SK-N-MC (cell line): ENCODE measurements around the gene SUPT6H.

Experiments used
- DNase-seq: peaks from one replicate; pipeline ENCODE4 v3.0.0-alpha.2; 2011; ENCODE audit warnings: low read depth, low spot score
- H3K27ac ChIP-seq: fragments of 200-600 bp; sonication (generic); 2 replicates; pipeline ENCODE4 v1.5.1; 2016; ENCODE audit warnings: mixed run types
- H3K36me3 ChIP-seq: fragments of 200-600 bp; sonication (generic); 2 replicates; pipeline ENCODE4 v1.6.1; 2017; ENCODE audit warnings: antibody characterized with exemption, low read length, mixed read lengths; ENCODE audit not compliant: insufficient read depth
- H3K4me3 ChIP-seq: fragments of 200-600 bp; sonication (generic); 2 replicates; pipeline ENCODE4 v1.5.1; 2016
- H3K9ac ChIP-seq: fragments of 200-600 bp; sonication (generic); 2 replicates; pipeline ENCODE4 v1.8.0; 2017; ENCODE audit warnings: mixed run types, mixed read lengths; ENCODE audit not compliant: insufficient read length
- H3K9me3 ChIP-seq: fragments of 200-600 bp; sonication (generic); 2 replicates; pipeline ENCODE4 v1.6.1; 2017; ENCODE audit warnings: low read depth, mild to moderate bottlenecking, antibody characterized with exemption, low read length, moderate library complexity, mixed read lengths
- EZH2 ChIP-seq: fragments of 200-600 bp; sonication (generic); IDR thresholded peaks from one replicate; pipeline ENCODE4 v1.6.1; 2017; ENCODE audit warnings: antibody characterized with exemption
- FOXP2 ChIP-seq: optimal IDR thresholded peaks from 2 replicates; pipeline ENCODE3; 2011; ENCODE audit warnings: mild to moderate bottlenecking, moderate library complexity; ENCODE audit not compliant: insufficient read depth; ENCODE audit errors: extremely low read length, control extremely low read depth
- POLR2AphosphoS5 ChIP-seq: IDR thresholded peaks from 2 replicates; pipeline ENCODE4 v1.6.1; 2012; ENCODE audit warnings: mild to moderate bottlenecking, low read depth, low read length, borderline replicate concordance

Gene SUPT6H

GRCh38 chr17:28661635-28662526, at the start of gene SUPT6H, which contains the start of gene SDF2:
Gene SUPT6H, plus strand, starts transcription at chr17:28662205. Its CDS starts 11,197 bp downstream, at chr17:28673402.
Gene SDF2, minus strand, starts transcription at chr17:28661906. Its CDS starts 30 bp downstream, at chr17:28661876.
- DNase-seq, result peak; percentile 50
- Histone ChIP-seq H3K27ac (peak within 1 kb of the TSS; percentile 93), H3K4me3 (peak within 1 kb of the TSS; percentile 84), H3K9ac (peak within 1 kb of the TSS; percentile 91), H3K36me3 (peaks cover 25% of the 10 kb centered on the region), H3K9me3 (no peaks in the 10 kb centered on the region)
- peak; percentile 93 for TF ChIP-seq POLR2AphosphoS5
- TF ChIP-seq FOXP2, result no peak
- TF ChIP-seq EZH2, result no peak

- H3K27ac ChIP-seq, result no peak overlapping the region
- DNase-seq, result no peak
- no peak overlapping the region for H3K4me3 ChIP-seq
- H3K36me3 ChIP-seq, result peaks cover 40% of the 10 kb centered on the region
- H3K9ac ChIP-seq, result no peak overlapping the region
- no peaks in the 10 kb centered on the region for H3K9me3 ChIP-seq
- TF ChIP-seq POLR2AphosphoS5 (no peak), EZH2 (no peak), FOXP2 (no peak)
These were observed 49.5 kb upstream of the SUPT6H start for GRCh38 chr17:28612531-28612930.

GRCh38 chr17:28612936-28613872, 48.8 kb upstream of the SUPT6H start:
- Histone ChIP-seq H3K27ac (no peak overlapping the region), H3K36me3 (peaks cover 44% of the 10 kb centered on the region), H3K9me3 (no peaks in the 10 kb centered on the region), H3K9ac (no peak overlapping the region), H3K4me3 (no peak overlapping the region)
- TF ChIP-seq EZH2 (no peak), POLR2AphosphoS5 (no peak), FOXP2 (no peak)
- no peak for DNase-seq

GRCh38 chr17:28613931-28614381, 48.0 kb upstream of the SUPT6H start, which contains the start of gene RSKR:
Gene RSKR, minus strand, starts transcription at chr17:28614185. Its CDS starts 24 bp downstream, at chr17:28614161.
- TF ChIP-seq FOXP2 (no peak), EZH2 (no peak), POLR2AphosphoS5 (no peak)
- no peak within 1 kb of the TSS for H3K4me3 ChIP-seq
- no peaks in the 10 kb centered on the region for H3K9me3 ChIP-seq
- H3K36me3 ChIP-seq, result peaks cover 52% of the 10 kb centered on the region
- H3K9ac ChIP-seq, result no peak within 1 kb of the TSS
- no peak within 1 kb of the TSS for H3K27ac ChIP-seq
- no peak for DNase-seq

- peaks cover 66% of the 10 kb centered on the region for H3K36me3 ChIP-seq
- H3K27ac ChIP-seq, result no peak overlapping the region
- H3K4me3 ChIP-seq, result no peak overlapping the region
- no peak for TF ChIP-seq EZH2
- TF ChIP-seq POLR2AphosphoS5, result no peak
- no peak for TF ChIP-seq FOXP2
- no peak for DNase-seq
- H3K9ac ChIP-seq, result no peak overlapping the region
- H3K9me3 ChIP-seq, result no peaks in the 10 kb centered on the region
These were observed 46.6 kb upstream of the SUPT6H start for GRCh38 chr17:28615260-28615940.

GRCh38 chr17:28616281-28616680, 45.7 kb upstream of the SUPT6H start:
- no peak for DNase-seq
- no peak for TF ChIP-seq EZH2
- no peak for TF ChIP-seq POLR2AphosphoS5
- no peak for TF ChIP-seq FOXP2
- no peak overlapping the region for H3K27ac ChIP-seq
- no peak overlapping the region for H3K4me3 ChIP-seq
- H3K36me3 ChIP-seq, result peaks cover 75% of the 10 kb centered on the region
- no peak overlapping the region for H3K9ac ChIP-seq
- H3K9me3 ChIP-seq, result no peaks in the 10 kb centered on the region

GRCh38 chr17:28618464-28618863, 43.5 kb upstream of the SUPT6H start:
- DNase-seq, result no peak
- H3K9ac ChIP-seq, result no peak overlapping the region
- H3K27ac ChIP-seq, result no peak overlapping the region
- no peaks in the 10 kb centered on the region for H3K9me3 ChIP-seq
- H3K36me3 ChIP-seq, result peaks cover 91% of the 10 kb centered on the region
- TF ChIP-seq FOXP2 (no peak), POLR2AphosphoS5 (no peak), EZH2 (no peak)
- H3K4me3 ChIP-seq, result no peak overlapping the region

- H3K27ac ChIP-seq, result no peak overlapping the region
- no peak for DNase-seq
- H3K9me3 ChIP-seq, result no peaks in the 10 kb centered on the region
- no peak overlapping the region for H3K4me3 ChIP-seq
- H3K36me3 ChIP-seq, result peaks cover 95% of the 10 kb centered on the region
- no peak overlapping the region for H3K9ac ChIP-seq
- TF ChIP-seq POLR2AphosphoS5, result no peak
- no peak for TF ChIP-seq EZH2
- no peak for TF ChIP-seq FOXP2
These were observed 42.0 kb upstream of the SUPT6H start for GRCh38 chr17:28620010-28620409.
